SU-DHL-6 (cell line): Measurements from ENCODE around the gene EHD4.

Experiments used
- H2AFZ ChIP-seq: fragments of 200-600 bp; sonication (generic); 2 replicates; pipeline ENCODE4 v1.6.1; 2014; ENCODE audit warnings: low read depth, mild to moderate bottlenecking, moderate library complexity, mixed read lengths, antibody characterized with exemption, low read length; ENCODE audit not compliant: severe bottlenecking
- H3F3A ChIP-seq: fragments of 200-600 bp; shearing (Covaris generic); 2 replicates; pipeline ENCODE4 v1.6.0; 2016; ENCODE audit warnings: antibody characterized with exemption, mild to moderate bottlenecking; ENCODE audit not compliant: insufficient read depth
- H3K27ac ChIP-seq: fragments of 200-600 bp; sonication (generic); 2 replicates; pipeline ENCODE4 v1.5.1; 2016; ENCODE audit warnings: low read depth, mild to moderate bottlenecking, low read length, moderate library complexity, mixed read lengths
- H3K27me3 ChIP-seq: fragments of 200-600 bp; sonication (generic), shearing (Covaris generic); 2 replicates; pipeline ENCODE4 v1.6.0; 2014; ENCODE audit warnings: mild to moderate bottlenecking, low read length
- H3K36me3 ChIP-seq: fragments of 200-600 bp; sonication (generic); 2 replicates; pipeline ENCODE4 v1.6.1; 2014; ENCODE audit warnings: mild to moderate bottlenecking, low read length, mixed read lengths
- H3K4me2 ChIP-seq: fragments of 300-600, 200-600 bp; shearing (Covaris generic), sonication (generic); 2 replicates; pipeline ENCODE4 v1.6.0; 2014; ENCODE audit warnings: low read length, low read depth, mild to moderate bottlenecking; ENCODE audit not compliant: poor library complexity, severe bottlenecking
- H3K4me3 ChIP-seq: fragments of 200-600 bp; sonication (generic); 2 replicates; pipeline ENCODE4 v1.5.1; 2014; ENCODE audit warnings: antibody characterized with exemption, low read length, mild to moderate bottlenecking, mixed read lengths; ENCODE audit not compliant: insufficient read depth, poor library complexity, severe bottlenecking
- H3K79me2 ChIP-seq: fragments of 200-600 bp; sonication (generic); 2 replicates; pipeline ENCODE4 v1.6.1; 2014; ENCODE audit warnings: mild to moderate bottlenecking, low read length, moderate library complexity; ENCODE audit not compliant: insufficient read depth
- H3K9ac ChIP-seq: fragments of 200-600 bp; sonication (generic); 2 replicates; pipeline ENCODE4 v1.7.0; 2014; ENCODE audit warnings: mild to moderate bottlenecking, low read length
- H3K9me2 ChIP-seq: fragments of 200-600 bp; sonication (generic); replicated peaks from 2 replicates; pipeline ENCODE4 v1.6.1; 2014; ENCODE audit warnings: low read length; ENCODE audit not compliant: insufficient read depth
- H3K9me3 ChIP-seq: fragments of 200-600 bp; sonication (generic); 2 replicates; pipeline ENCODE4 v1.6.1; 2014; ENCODE audit warnings: low read length, mixed read lengths; ENCODE audit not compliant: insufficient read depth
- H4K20me1 ChIP-seq: fragments of 200-600 bp; sonication (generic); 2 replicates; pipeline ENCODE4 v1.6.1; 2014; ENCODE audit warnings: low read depth, mild to moderate bottlenecking, antibody characterized with exemption, low read length, moderate library complexity, mixed read lengths
- EZH2phosphoT487 ChIP-seq: fragments of 200-600 bp; sonication (generic), shearing (Covaris generic); conservative IDR thresholded peaks from 2 replicates; pipeline ENCODE4 v1.6.1; 2018; ENCODE audit warnings: mild to moderate bottlenecking, antibody characterized with exemption, low read length, moderate library complexity, mixed read lengths
- TF ChIP-seq, protein P1 (sequence below): fragments of 200-600 bp; sonication (generic); IDR thresholded peaks from one replicate; pipeline ENCODE4 v1.5.1; 2017; ENCODE audit warnings: antibody characterized with exemption, mild to moderate bottlenecking, low read length, moderate library complexity; ENCODE audit not compliant: insufficient read depth, poor library complexity, severe bottlenecking

EHD4 gene

DNA sequence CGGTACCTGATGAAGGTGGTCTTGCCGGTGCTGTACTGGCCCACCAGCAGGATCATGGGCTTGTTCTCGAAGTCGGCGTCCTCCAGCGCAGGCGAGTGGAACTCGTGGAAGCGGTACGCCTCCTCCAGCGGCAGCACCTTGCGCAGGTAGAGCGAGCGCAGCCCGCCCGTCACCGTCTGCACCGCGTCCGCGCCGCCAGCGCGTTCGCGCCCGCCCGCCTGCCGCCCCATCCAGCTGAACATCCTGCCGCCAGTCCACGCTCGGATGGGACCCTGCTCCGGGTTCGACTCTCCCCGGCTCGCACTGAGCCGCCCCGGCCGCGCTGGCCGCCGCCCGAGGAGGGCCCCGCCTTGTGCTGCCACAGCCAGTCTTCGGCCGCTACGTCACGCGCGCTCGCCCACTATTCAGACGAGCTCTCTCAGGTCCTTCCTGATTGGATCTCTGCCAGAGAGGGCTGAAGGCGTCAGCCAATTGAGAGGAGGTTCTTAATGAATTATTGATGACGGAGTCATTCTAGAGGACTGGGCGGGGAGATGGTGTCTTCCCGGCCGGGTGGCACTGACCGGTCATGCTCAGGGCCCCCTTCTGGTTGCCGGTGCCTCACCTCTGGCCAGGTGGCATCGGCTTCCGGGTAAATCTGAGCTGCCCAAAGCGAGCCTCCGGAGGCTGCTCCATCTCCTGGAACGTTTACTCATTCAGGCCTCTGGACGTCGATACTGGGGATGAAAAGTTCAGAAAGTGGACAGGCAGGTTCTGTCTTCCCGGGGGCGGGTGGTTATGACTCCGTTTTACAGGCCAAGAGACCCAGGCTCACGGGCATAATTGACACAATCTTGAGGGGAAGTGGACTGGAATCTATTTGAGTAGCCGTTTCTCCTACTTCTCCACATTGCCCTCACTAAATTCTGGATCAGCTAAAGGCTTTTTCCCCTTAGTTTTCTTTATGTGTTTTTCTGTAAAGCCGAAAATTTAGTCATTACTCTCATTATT lies at the start of gene EHD4:
Gene EHD4 (minus strand): TSS at position 305 of the 990 bp plus-strand sequence. CDS start 63 bp downstream, at position 242.
- no peaks in the 10 kb centered on the region for H3K9me3 ChIP-seq

DNA sequence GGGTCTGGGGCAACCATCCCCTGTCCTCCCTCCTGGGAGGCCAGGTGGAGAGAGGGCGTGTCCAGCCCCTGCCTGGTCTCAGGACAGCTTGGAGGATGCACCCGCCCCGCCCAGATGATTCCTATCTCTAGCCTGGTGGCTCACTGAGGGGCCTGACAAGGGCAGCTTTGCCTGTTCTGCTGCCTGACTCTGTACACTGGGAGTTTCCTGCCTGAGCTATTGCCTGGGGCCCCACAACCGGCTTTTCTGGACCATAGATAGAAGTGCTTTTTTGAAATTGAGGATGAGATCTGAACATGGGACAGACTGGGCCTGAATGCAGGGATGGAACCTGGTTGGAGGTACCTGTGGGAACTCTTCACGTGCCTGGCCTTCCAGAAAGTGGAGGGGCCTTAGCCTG lies 49.2 kb upstream of the EHD4 start:
- H3F3A ChIP-seq, result no peaks in the 10 kb centered on the region
- no peaks in the 10 kb centered on the region for H3K9me2 ChIP-seq
- TF ChIP-seq EZH2phosphoT487, result no peak
- TF ChIP-seq, protein P1, sequence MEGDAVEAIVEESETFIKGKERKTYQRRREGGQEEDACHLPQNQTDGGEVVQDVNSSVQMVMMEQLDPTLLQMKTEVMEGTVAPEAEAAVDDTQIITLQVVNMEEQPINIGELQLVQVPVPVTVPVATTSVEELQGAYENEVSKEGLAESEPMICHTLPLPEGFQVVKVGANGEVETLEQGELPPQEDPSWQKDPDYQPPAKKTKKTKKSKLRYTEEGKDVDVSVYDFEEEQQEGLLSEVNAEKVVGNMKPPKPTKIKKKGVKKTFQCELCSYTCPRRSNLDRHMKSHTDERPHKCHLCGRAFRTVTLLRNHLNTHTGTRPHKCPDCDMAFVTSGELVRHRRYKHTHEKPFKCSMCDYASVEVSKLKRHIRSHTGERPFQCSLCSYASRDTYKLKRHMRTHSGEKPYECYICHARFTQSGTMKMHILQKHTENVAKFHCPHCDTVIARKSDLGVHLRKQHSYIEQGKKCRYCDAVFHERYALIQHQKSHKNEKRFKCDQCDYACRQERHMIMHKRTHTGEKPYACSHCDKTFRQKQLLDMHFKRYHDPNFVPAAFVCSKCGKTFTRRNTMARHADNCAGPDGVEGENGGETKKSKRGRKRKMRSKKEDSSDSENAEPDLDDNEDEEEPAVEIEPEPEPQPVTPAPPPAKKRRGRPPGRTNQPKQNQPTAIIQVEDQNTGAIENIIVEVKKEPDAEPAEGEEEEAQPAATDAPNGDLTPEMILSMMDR, result no peak

More for the DNA sequence above, at the start of gene EHD4:
- peak within 1 kb of the TSS; percentile 70 for H3K9ac ChIP-seq
- H3K79me2 ChIP-seq, result peaks cover 4% of the 10 kb centered on the region; the same call in 1 of the 2 replicates
- TF ChIP-seq, protein P1, result no peak
- TF ChIP-seq EZH2phosphoT487, result no peak
- H3K27ac ChIP-seq, result peak within 1 kb of the TSS; percentile 50
- peak within 1 kb of the TSS; percentile 69 for H3K4me3 ChIP-seq
- H3K9me2 ChIP-seq, result no peaks in the 10 kb centered on the region
- H4K20me1 ChIP-seq, result no peaks in the 10 kb centered on the region
- H3F3A ChIP-seq, result peaks cover 21% of the 10 kb centered on the region
- H3K4me2 ChIP-seq, result peak within 1 kb of the TSS; percentile 72
- no peaks in the 10 kb centered on the region for H3K27me3 ChIP-seq
- H3K36me3 ChIP-seq, result no peaks in the 10 kb centered on the region
- peak within 1 kb of the TSS; percentile 93 for H2AFZ ChIP-seq

DNA sequence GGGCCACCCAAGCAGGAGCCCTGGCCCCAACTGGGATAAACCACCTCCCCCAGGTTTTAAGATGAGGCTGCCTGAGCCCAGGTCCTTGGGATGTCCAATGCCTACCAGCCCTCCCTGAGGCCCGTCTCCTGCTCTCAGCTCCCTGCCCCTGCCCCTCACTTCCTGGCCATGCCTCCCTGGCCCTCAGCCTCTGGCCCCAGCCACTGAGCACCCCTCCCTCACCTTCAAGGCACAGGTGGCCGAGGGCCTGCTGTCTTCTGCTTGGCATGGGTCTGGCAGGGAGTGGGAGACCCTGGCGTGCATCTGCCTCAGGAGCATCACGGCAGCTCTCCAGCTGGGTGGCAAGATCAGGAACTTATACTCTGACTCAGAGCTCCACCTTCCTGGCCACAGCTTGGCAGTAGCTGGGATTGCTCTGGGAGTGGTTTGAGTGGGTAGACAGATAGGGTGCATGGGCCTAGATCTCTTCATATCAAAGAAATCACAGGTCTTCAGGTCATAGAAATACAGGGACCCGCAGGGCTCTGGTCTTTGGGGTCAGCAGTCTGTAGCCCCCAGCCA lies 48.4 kb upstream of the EHD4 start, which contains the start of gene PLA2G4E:
Gene PLA2G4E (minus strand): TSS at position 330 of the 561 bp plus-strand sequence. CDS start 12 bp downstream, at position 318.
- Histone ChIP-seq H3K9me2 (no peaks in the 10 kb centered on the region), H3K4me2 (no peak within 1 kb of the TSS), H3K27ac (no peak within 1 kb of the TSS), H3K4me3 (no peak within 1 kb of the TSS), H3K9me3 (no peaks in the 10 kb centered on the region), H3K79me2 (no peaks in the 10 kb centered on the region), H3K27me3 (no peaks in the 10 kb centered on the region), H2AFZ (no peak within 1 kb of the TSS), H3K36me3 (no peaks in the 10 kb centered on the region), H3K9ac (no peak within 1 kb of the TSS), H3F3A (no peaks in the 10 kb centered on the region), H4K20me1 (no peaks in the 10 kb centered on the region)
- TF ChIP-seq EZH2phosphoT487, result no peak
- TF ChIP-seq, protein P1, result no peak

More for the DNA sequence above, 49.2 kb upstream of the EHD4 start:
- H3K27me3 ChIP-seq, result no peaks in the 10 kb centered on the region
- H3K4me3 ChIP-seq, result no peak overlapping the region
- H3K9me3 ChIP-seq, result no peaks in the 10 kb centered on the region
- no peak overlapping the region for H3K9ac ChIP-seq
- H3K79me2 ChIP-seq, result no peaks in the 10 kb centered on the region
- H3K4me2 ChIP-seq, result no peak overlapping the region
- H2AFZ ChIP-seq, result no peak overlapping the region
- H4K20me1 ChIP-seq, result no peaks in the 10 kb centered on the region
- no peaks in the 10 kb centered on the region for H3K36me3 ChIP-seq
- H3K27ac ChIP-seq, result no peak overlapping the region
